Measurements from ENCODE around the gene HSPA9.

DNA sequence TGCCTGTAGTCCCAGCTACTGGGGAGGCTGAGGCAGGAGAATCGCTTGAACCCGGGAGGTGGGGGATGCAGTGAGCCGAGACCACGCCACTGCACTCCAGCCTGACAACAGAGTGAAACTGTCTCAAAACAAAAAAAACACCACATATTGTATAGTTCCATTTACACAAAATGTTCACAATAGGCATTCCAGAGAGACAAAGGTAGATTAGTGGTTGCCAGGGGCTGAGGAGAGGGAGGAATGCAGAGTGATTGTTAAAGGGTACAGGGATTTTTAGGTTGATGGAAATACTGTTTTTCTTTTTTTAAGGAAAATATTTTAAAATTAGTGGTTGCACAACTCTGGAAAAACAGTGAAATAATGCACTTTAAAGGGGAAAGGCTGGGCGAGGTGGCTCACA is 51.8 kb downstream of the HSPA9 start:
- TF ChIP-seq, protein P1, sequence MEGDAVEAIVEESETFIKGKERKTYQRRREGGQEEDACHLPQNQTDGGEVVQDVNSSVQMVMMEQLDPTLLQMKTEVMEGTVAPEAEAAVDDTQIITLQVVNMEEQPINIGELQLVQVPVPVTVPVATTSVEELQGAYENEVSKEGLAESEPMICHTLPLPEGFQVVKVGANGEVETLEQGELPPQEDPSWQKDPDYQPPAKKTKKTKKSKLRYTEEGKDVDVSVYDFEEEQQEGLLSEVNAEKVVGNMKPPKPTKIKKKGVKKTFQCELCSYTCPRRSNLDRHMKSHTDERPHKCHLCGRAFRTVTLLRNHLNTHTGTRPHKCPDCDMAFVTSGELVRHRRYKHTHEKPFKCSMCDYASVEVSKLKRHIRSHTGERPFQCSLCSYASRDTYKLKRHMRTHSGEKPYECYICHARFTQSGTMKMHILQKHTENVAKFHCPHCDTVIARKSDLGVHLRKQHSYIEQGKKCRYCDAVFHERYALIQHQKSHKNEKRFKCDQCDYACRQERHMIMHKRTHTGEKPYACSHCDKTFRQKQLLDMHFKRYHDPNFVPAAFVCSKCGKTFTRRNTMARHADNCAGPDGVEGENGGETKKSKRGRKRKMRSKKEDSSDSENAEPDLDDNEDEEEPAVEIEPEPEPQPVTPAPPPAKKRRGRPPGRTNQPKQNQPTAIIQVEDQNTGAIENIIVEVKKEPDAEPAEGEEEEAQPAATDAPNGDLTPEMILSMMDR (IDR thresholded peaks at IDR 0.05) = no peak
- TF ChIP-seq POLR2A (IDR thresholded peaks at IDR 0.05) = no peak

Data from stomach (tissue), 4 donors.